HG02981 (cell line): ENCODE results near the gene KLF16.

Source experiments
- ATAC-seq: cut with Tn5 transposase; IDR thresholded peaks from one replicate; pipeline ENCODE4 v1.9.1; 2021; ENCODE audit warnings: mild to moderate bottlenecking, moderate library complexity; ENCODE audit not compliant: unreplicated experiment

The KLF16 gene

GRCh38 chr19:1811942-1812425, 51.4 kb downstream of the KLF16 start, which contains the start of gene ATP8B3:
TSS of gene ATP8B3 (minus strand) at chr19:1812276. CDS start at chr19:1811736, 540 bp downstream.
- peak; percentile 10 for ATAC-seq

- no peak for ATAC-seq
Observed at GRCh38 chr19:1811472-1811894, 51.9 kb downstream of the KLF16 start.

GRCh38 chr19:1810439-1811160, 52.8 kb downstream of the KLF16 start:
- no peak for ATAC-seq

GRCh38 chr19:1809678-1810077, 53.7 kb downstream of the KLF16 start:
- ATAC-seq: no peak

- no peak for ATAC-seq
Observed at GRCh38 chr19:1808395-1808731, 55.0 kb downstream of the KLF16 start.

- ATAC-seq: no peak
Observed at GRCh38 chr19:1807695-1808394, 55.5 kb downstream of the KLF16 start.

- ATAC-seq: no peak
Observed at GRCh38 chr19:1807030-1807694, 56.2 kb downstream of the KLF16 start.

GRCh38 chr19:1806184-1807029, 57.0 kb downstream of the KLF16 start:
- ATAC-seq: no peak

GRCh38 chr19:1805401-1806183, 57.8 kb downstream of the KLF16 start:
- ATAC-seq: no peak

- no peak for ATAC-seq
Observed at GRCh38 chr19:1804858-1805257, 58.5 kb downstream of the KLF16 start.
